GM18873 (cell line): ENCODE results near the gene OR56B4.
"Not testable (repeated sequence)": the region's sequence is repeated elsewhere in the genome, so short reads cannot be mapped to it uniquely, and the experiment has no call there.

ENCODE experiments used
- ATAC-seq: cut with Tn5 transposase; IDR thresholded peaks from one replicate; pipeline ENCODE4 v1.9.1; 2021; ENCODE audit warnings: mild to moderate bottlenecking, moderate library complexity, moderate number of reproducible peaks; ENCODE audit not compliant: unreplicated experiment, low FRiP score

OR56B4 gene

GRCh38 chr11:6107384-6107783 is at the start of gene OR56B4:
Gene OR56B4 (plus strand): TSS chr11:6107684. CDS start chr11:6107779, 95 bp downstream.
- not testable (repeated sequence) for ATAC-seq

GRCh38 chr11:6061475-6061874 is 46.0 kb upstream of the OR56B4 start:
- ATAC-seq, result no peak

GRCh38 chr11:6062691-6063358 is 44.7 kb upstream of the OR56B4 start:
- no peak for ATAC-seq

- no peak for ATAC-seq
Measured at GRCh38 chr11:6067502-6067901, 40.0 kb upstream of the OR56B4 start.

- ATAC-seq, result not testable (repeated sequence)
Measured at GRCh38 chr11:6076443-6076842, 31.0 kb upstream of the OR56B4 start.

GRCh38 chr11:6077723-6078122 is 29.8 kb upstream of the OR56B4 start:
- ATAC-seq, result no peak

- ATAC-seq, result no peak
Measured at GRCh38 chr11:6079463-6079862, 28.0 kb upstream of the OR56B4 start.

GRCh38 chr11:6083129-6083528 is 24.4 kb upstream of the OR56B4 start:
- ATAC-seq, result no peak

GRCh38 chr11:6084587-6084986 is 22.9 kb upstream of the OR56B4 start:
- ATAC-seq, result no peak

- ATAC-seq, result no peak
Measured at GRCh38 chr11:6094186-6094585, 13.3 kb upstream of the OR56B4 start.

- ATAC-seq, result no peak
Measured at GRCh38 chr11:6095798-6096197, 11.7 kb upstream of the OR56B4 start.

- ATAC-seq, result no peak
Measured at GRCh38 chr11:6096417-6096816, 11.1 kb upstream of the OR56B4 start.

- ATAC-seq, result no peak
Measured at GRCh38 chr11:6099577-6099976, 7.9 kb upstream of the OR56B4 start.

GRCh38 chr11:6110011-6110410 is 2.5 kb downstream of the OR56B4 start:
- no peak for ATAC-seq

GRCh38 chr11:6111673-6112072 is 4.2 kb downstream of the OR56B4 start:
- no peak for ATAC-seq

- no peak for ATAC-seq
Measured at GRCh38 chr11:6116638-6117037, 9.2 kb downstream of the OR56B4 start.

- no peak for ATAC-seq
Measured at GRCh38 chr11:6124245-6124644, 16.8 kb downstream of the OR56B4 start.

GRCh38 chr11:6127881-6128280 is 20.4 kb downstream of the OR56B4 start:
- ATAC-seq, result no peak

- ATAC-seq, result no peak
Measured at GRCh38 chr11:6129011-6129410, 21.5 kb downstream of the OR56B4 start.

- ATAC-seq, result no peak
Measured at GRCh38 chr11:6129635-6130034, 22.2 kb downstream of the OR56B4 start.

GRCh38 chr11:6132431-6132830 is 24.9 kb downstream of the OR56B4 start:
- ATAC-seq, result no peak

GRCh38 chr11:6135936-6136335 is 28.5 kb downstream of the OR56B4 start:
- not testable (repeated sequence) for ATAC-seq

- ATAC-seq, result no peak
Measured at GRCh38 chr11:6142936-6143335, 35.5 kb downstream of the OR56B4 start.
